Kidney epithelial cell (primary cell): ENCODE measurements around the gene LMCD1. TPM values are rescaled to one million over a fixed set of nuclear protein-coding genes. Genes with fewer than 3 reads are reported as not detected.

Experiments used
- DNase-seq: peaks from one replicate; pipeline ENCODE4 v3.0.0-alpha.2; 2010; ENCODE audit warnings: low read depth
- H3K27me3 ChIP-seq: 2 replicates; pipeline ENCODE4 v1.6.0; 2011; ENCODE audit warnings: low read length; ENCODE audit not compliant: control insufficient read depth, insufficient read depth
- H3K36me3 ChIP-seq: 2 replicates; pipeline ENCODE4 v1.5.1; 2011; ENCODE audit warnings: low read length; ENCODE audit not compliant: control insufficient read depth, insufficient read depth
- H3K4me3 ChIP-seq: 2 replicates; pipeline ENCODE4 v1.5.1; 2011; ENCODE audit warnings: low read depth, mild to moderate bottlenecking, control low read depth, low read length
- CTCF ChIP-seq: IDR thresholded peaks from 2 replicates; pipeline ENCODE4 v1.5.1; 2011; ENCODE audit warnings: mild to moderate bottlenecking, moderate library complexity, low read length, control low read depth, inconsistent platforms; ENCODE audit not compliant: insufficient read depth, poor library complexity, severe bottlenecking
- total RNA-seq: library from RNA; depleted of rRNA; stranded (reverse); fragments of >200 nt; gene quantifications from 2 replicates; pipeline ENCODE4 v1.2.3, GENCODE V29; 2015

LMCD1 gene
- total RNA-seq, 1 donor from 2014 or later: 264 TPM

- Histone ChIP-seq H3K27me3 (no peaks in the 10 kb centered on the region), H3K4me3 (no peak overlapping the region), H3K36me3 (no peaks in the 10 kb centered on the region)
- TF ChIP-seq CTCF: no peak
- DNase-seq: no peak
Observed at GRCh38 chr3:8595695-8596115, 94.1 kb downstream of the LMCD1 start.

GRCh38 chr3:8596321-8597218 lies 94.9 kb downstream of the LMCD1 start:
- Histone ChIP-seq H3K36me3 (no peaks in the 10 kb centered on the region), H3K4me3 (no peak overlapping the region), H3K27me3 (no peaks in the 10 kb centered on the region)
- no peak for DNase-seq
- TF ChIP-seq CTCF: no peak

GRCh38 chr3:8597219-8597853 lies 95.7 kb downstream of the LMCD1 start:
- H3K27me3 ChIP-seq: no peaks in the 10 kb centered on the region
- no peak for TF ChIP-seq CTCF
- DNase-seq: no peak
- no peak overlapping the region for H3K4me3 ChIP-seq
- no peaks in the 10 kb centered on the region for H3K36me3 ChIP-seq

GRCh38 chr3:8599146-8599545 lies 97.5 kb downstream of the LMCD1 start:
- no peaks in the 10 kb centered on the region for H3K36me3 ChIP-seq
- no peak for TF ChIP-seq CTCF
- DNase-seq: no peak
- no peaks in the 10 kb centered on the region for H3K27me3 ChIP-seq
- no peak overlapping the region for H3K4me3 ChIP-seq

- TF ChIP-seq CTCF: no peak
- H3K27me3 ChIP-seq: no peaks in the 10 kb centered on the region
- DNase-seq: no peak
- no peak overlapping the region for H3K4me3 ChIP-seq
- no peaks in the 10 kb centered on the region for H3K36me3 ChIP-seq
Observed at GRCh38 chr3:8600457-8600856, 98.8 kb downstream of the LMCD1 start.
